Putamen (tissue), 1 donor: Measurements from ENCODE around the gene TMEM179.

ENCODE experiments used
- DNase-seq: peaks from one replicate; pipeline ENCODE4 v3.0.0-alpha.2; 2016; ENCODE audit warnings: low spot score

TMEM179 gene

GRCh38 chr14:104569435-104569834, 35.1 kb downstream of the TMEM179 start:
- no peak for DNase-seq

- DNase-seq, result no peak
Observed at GRCh38 chr14:104568620-104569019, 36.0 kb downstream of the TMEM179 start.

GRCh38 chr14:104567957-104568225, 36.7 kb downstream of the TMEM179 start:
- no peak for DNase-seq

GRCh38 chr14:104567141-104567956, 37.2 kb downstream of the TMEM179 start:
- DNase-seq, result no peak

GRCh38 chr14:104564744-104565679, 39.6 kb downstream of the TMEM179 start:
- DNase-seq, result no peak

- peak; percentile 50 for DNase-seq
Observed at GRCh38 chr14:104563742-104564615, 40.6 kb downstream of the TMEM179 start.

GRCh38 chr14:104563191-104563741, 41.3 kb downstream of the TMEM179 start:
- no peak for DNase-seq

GRCh38 chr14:104562606-104563005, 42.0 kb downstream of the TMEM179 start:
- DNase-seq, result no peak

GRCh38 chr14:104561632-104562495, 42.7 kb downstream of the TMEM179 start:
- DNase-seq, result no peak

- DNase-seq, result no peak
Observed at GRCh38 chr14:104561124-104561557, 43.4 kb downstream of the TMEM179 start.

GRCh38 chr14:104560586-104560945, 44.0 kb downstream of the TMEM179 start:
- no peak for DNase-seq

GRCh38 chr14:104559804-104560585, 44.6 kb downstream of the TMEM179 start:
- no peak for DNase-seq

- peak; percentile 31 for DNase-seq
Observed at GRCh38 chr14:104559028-104559803, 45.4 kb downstream of the TMEM179 start.

- DNase-seq, result no peak
Observed at GRCh38 chr14:104558231-104559027, 46.1 kb downstream of the TMEM179 start.

GRCh38 chr14:104557766-104558165, 46.8 kb downstream of the TMEM179 start:
- DNase-seq, result no peak

GRCh38 chr14:104557086-104557485, 47.5 kb downstream of the TMEM179 start:
- DNase-seq, result no peak

GRCh38 chr14:104556256-104557021, 48.1 kb downstream of the TMEM179 start:
- DNase-seq, result no peak
